ENCODE data around the gene HOTAIR.

Gene HOTAIR

GRCh38 chr12:53963434-53964314 lies 11.1 kb downstream of the HOTAIR start:
- DNase-seq (ENCODE audit: low spot score), result no peak

DNA sequence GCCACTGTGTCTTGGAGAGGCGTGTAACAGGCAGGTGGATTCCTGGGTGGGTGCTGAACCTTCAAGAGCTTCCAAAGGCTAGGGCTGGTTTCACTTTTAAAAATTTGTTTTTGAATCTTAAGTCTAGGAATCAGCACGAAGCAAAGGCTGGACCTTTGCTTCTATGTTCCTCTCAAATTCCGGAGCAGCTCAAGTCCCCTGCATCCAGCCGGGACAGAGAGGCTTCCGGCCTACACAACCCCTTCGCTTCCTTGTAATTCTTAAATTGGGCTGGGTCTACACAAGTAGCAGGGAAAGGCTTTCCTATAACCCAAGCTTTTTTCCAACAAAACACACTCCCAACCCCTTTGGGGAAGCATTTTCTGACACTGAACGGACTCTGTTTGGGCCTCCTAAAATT lies 11.7 kb downstream of the HOTAIR start:
- TF ChIP-seq, protein P1, sequence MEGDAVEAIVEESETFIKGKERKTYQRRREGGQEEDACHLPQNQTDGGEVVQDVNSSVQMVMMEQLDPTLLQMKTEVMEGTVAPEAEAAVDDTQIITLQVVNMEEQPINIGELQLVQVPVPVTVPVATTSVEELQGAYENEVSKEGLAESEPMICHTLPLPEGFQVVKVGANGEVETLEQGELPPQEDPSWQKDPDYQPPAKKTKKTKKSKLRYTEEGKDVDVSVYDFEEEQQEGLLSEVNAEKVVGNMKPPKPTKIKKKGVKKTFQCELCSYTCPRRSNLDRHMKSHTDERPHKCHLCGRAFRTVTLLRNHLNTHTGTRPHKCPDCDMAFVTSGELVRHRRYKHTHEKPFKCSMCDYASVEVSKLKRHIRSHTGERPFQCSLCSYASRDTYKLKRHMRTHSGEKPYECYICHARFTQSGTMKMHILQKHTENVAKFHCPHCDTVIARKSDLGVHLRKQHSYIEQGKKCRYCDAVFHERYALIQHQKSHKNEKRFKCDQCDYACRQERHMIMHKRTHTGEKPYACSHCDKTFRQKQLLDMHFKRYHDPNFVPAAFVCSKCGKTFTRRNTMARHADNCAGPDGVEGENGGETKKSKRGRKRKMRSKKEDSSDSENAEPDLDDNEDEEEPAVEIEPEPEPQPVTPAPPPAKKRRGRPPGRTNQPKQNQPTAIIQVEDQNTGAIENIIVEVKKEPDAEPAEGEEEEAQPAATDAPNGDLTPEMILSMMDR (IDR thresholded peaks at IDR 0.05; ENCODE audit: extremely low read depth, missing control alignments), result no peak

More at GRCh38 chr12:53963434-53964314, 11.1 kb downstream of the HOTAIR start:
- TF ChIP-seq, protein P1 (IDR thresholded peaks at IDR 0.05; ENCODE audit: extremely low read depth, missing control alignments), result no peak

GRCh38 chr12:53961025-53961761 lies 13.6 kb downstream of the HOTAIR start:
- no peak for DNase-seq (ENCODE audit: low spot score)
- TF ChIP-seq, protein P1 (IDR thresholded peaks at IDR 0.05; ENCODE audit: extremely low read depth, missing control alignments), result no peak

More for the DNA sequence above, 11.7 kb downstream of the HOTAIR start:
- DNase-seq (ENCODE audit: low spot score), result no peak

DNA sequence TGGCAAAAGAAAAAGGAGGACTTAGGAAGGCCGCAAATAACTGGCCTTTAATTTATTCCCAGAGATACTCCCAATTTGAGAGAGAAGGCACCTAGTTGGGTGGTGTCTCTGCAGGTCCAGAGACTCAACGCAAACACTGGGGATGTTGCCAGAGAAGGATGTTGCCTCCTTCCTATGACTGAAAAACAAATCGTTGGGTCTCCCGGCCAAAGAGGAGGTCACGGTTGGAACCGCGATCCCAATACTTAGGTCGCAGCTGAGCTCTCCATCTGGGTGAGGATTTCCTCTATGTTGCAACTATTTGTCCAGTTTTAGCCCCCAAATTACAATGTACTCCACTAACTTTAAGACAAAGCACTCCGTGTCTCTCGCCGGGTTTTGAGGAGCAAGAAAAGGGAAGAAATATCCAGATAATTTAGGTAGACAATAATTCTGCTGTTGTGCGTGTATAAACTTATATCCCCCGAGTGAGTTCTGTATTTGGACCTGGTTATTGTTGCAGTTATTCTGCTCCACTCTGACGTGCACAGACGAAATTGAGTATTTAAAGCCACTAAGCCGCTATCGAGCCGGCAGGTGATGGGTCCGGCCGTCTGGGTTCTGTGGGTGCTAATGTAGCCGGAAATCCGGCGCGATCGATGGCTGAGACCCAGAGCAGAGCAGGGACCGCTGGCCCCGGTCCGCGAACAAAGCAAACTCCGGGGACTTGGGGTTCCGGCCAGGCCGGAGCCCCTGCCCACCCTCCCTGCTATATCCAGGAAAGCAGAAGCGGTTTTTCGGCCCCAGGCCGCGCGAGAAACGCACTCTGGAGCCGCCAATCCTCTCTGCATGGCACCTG lies 14.3 kb downstream of the HOTAIR start:
- TF ChIP-seq, protein P1 (IDR thresholded peaks at IDR 0.05; ENCODE audit: extremely low read depth, missing control alignments), result no peak
- no peak for DNase-seq (ENCODE audit: low spot score)

GRCh38 chr12:53959314-53959713 lies 15.4 kb downstream of the HOTAIR start:
- TF ChIP-seq, protein P1 (IDR thresholded peaks at IDR 0.05; ENCODE audit: extremely low read depth, missing control alignments), result no peak
- DNase-seq (ENCODE audit: low spot score), result no peak

- no peak for DNase-seq (ENCODE audit: low spot score)
- TF ChIP-seq, protein P1 (IDR thresholded peaks at IDR 0.05; ENCODE audit: extremely low read depth, missing control alignments), result no peak
These were observed 16.6 kb downstream of the HOTAIR start for GRCh38 chr12:53958128-53958527.
